ENCODE measurements around the gene CREB5. TPM values are rescaled to one million over a fixed set of nuclear protein-coding genes. Genes with fewer than 3 reads are reported as not detected.

The CREB5 gene
- total RNA-seq, 6 donors from 2014 or later = 8.3 to 34.6 (median 15.3) TPM

- H3K9me3 ChIP-seq = no peaks in the 10 kb centered on the region
- H3K27me3 ChIP-seq = no peaks in the 10 kb centered on the region
- WGBS, 2 donors = 92% methylated on average over 6 of the region's 6 CpGs
- H3K27ac ChIP-seq = no peak overlapping the region
- no peak for ATAC-seq (ENCODE audit: low FRiP score in 2 of 2)
- H3K4me3 ChIP-seq = no peak overlapping the region
- DNase-seq = no peak
- TF ChIP-seq POLR2A (IDR thresholded peaks at IDR 0.05) (no peak), EP300 (IDR thresholded peaks at IDR 0.05) (no peak), POLR2AphosphoS5 (IDR thresholded peaks at IDR 0.05) (no peak), CTCF (IDR thresholded peaks at IDR 0.05) (no peak)
- H3K4me1 ChIP-seq = peaks cover 0 to 6% (median 0%) of the 10 kb centered on the region in 4 donors
- H3K36me3 ChIP-seq = no peaks in the 10 kb centered on the region
Observed at GRCh38 chr7:28709748-28710147, 297.4 kb downstream of the CREB5 start.

- 87 to 91% methylated on average over 3 of the region's 3 CpGs for WGBS, 2 donors
- H3K27me3 ChIP-seq = no peaks in the 10 kb centered on the region
- no peak overlapping the region for H3K4me3 ChIP-seq
- H3K9me3 ChIP-seq = no peaks in the 10 kb centered on the region
- no peaks in the 10 kb centered on the region for H3K36me3 ChIP-seq
- ATAC-seq (ENCODE audit: low FRiP score in 2 of 2) (no peak), DNase-seq (no peak)
- H3K27ac ChIP-seq = no peak overlapping the region
- H3K4me1 ChIP-seq = peaks cover 0 to 3% (median 0%) of the 10 kb centered on the region in 4 donors
- TF ChIP-seq POLR2A (IDR thresholded peaks at IDR 0.05) (no peak), CTCF (IDR thresholded peaks at IDR 0.05) (no peak), POLR2AphosphoS5 (IDR thresholded peaks at IDR 0.05) (no peak), EP300 (IDR thresholded peaks at IDR 0.05) (no peak)
Observed at GRCh38 chr7:28711114-28711513, 298.8 kb downstream of the CREB5 start.

- peaks cover 0 to 13% (median 0%) of the 10 kb centered on the region in 4 donors for H3K4me1 ChIP-seq
- DNase-seq (no peak), ATAC-seq (ENCODE audit: low FRiP score in 2 of 2) (no peak)
- 88 to 91% methylated on average over 6 of the region's 6 CpGs for WGBS, 2 donors
- H3K27me3 ChIP-seq = no peaks in the 10 kb centered on the region
- no peak overlapping the region for H3K27ac ChIP-seq
- no peak overlapping the region for H3K4me3 ChIP-seq
- TF ChIP-seq EP300 (IDR thresholded peaks at IDR 0.05) (no peak), POLR2AphosphoS5 (IDR thresholded peaks at IDR 0.05) (no peak), CTCF (IDR thresholded peaks at IDR 0.05) (no peak), POLR2A (IDR thresholded peaks at IDR 0.05) (no peak)
- H3K9me3 ChIP-seq = no peaks in the 10 kb centered on the region
- no peaks in the 10 kb centered on the region for H3K36me3 ChIP-seq
Observed at GRCh38 chr7:28714459-28715120, 302.3 kb downstream of the CREB5 start.

GRCh38 chr7:28717445-28718054 lies 305.2 kb downstream of the CREB5 start:
- DNase-seq (no peak), ATAC-seq (ENCODE audit: low FRiP score in 2 of 2) (no peak)
- 75 to 82% methylated on average over 3 of the region's 3 CpGs for WGBS, 2 donors
- peaks cover 0 to 13% (median 0%) of the 10 kb centered on the region in 4 donors for H3K4me1 ChIP-seq
- H3K9me3 ChIP-seq = no peaks in the 10 kb centered on the region
- no peak overlapping the region for H3K27ac ChIP-seq
- H3K27me3 ChIP-seq = no peaks in the 10 kb centered on the region
- peaks cover 0 to 11% (median 0%) of the 10 kb centered on the region in 4 donors for H3K36me3 ChIP-seq
- no peak overlapping the region for H3K4me3 ChIP-seq
- no peak for TF ChIP-seq POLR2A (IDR thresholded peaks at IDR 0.05)

GRCh38 chr7:28718055-28718481 lies 305.8 kb downstream of the CREB5 start:
- 55 to 56% methylated on average over 9 of the region's 9 CpGs for WGBS, 2 donors
- Histone ChIP-seq H3K9me3 (no peaks in the 10 kb centered on the region), H3K36me3 (peaks cover 0 to 11% (median 0%) of the 10 kb centered on the region in 4 donors), H3K27me3 (no peaks in the 10 kb centered on the region), H3K27ac (no peak overlapping the region), H3K4me3 (no peak overlapping the region), H3K4me1 (peaks cover 0 to 13% (median 0%) of the 10 kb centered on the region in 4 donors)
- DNase-seq (no peak), ATAC-seq (ENCODE audit: low FRiP score in 2 of 2) (peak in 1 of 2 donors; percentile 47)
- TF ChIP-seq EP300 (IDR thresholded peaks at IDR 0.05) (no peak), POLR2AphosphoS5 (IDR thresholded peaks at IDR 0.05) (no peak), POLR2A (IDR thresholded peaks at IDR 0.05) (no peak)
